H9 (cell line): ENCODE data around the gene OAS1. TPM values are rescaled to one million over a fixed set of nuclear protein-coding genes. Genes with fewer than 3 reads are reported as not detected.

ENCODE experiments used
- DNase-seq: peaks from one replicate; pipeline ENCODE4 v3.0.0-alpha.2; 2017
- H2AFZ ChIP-seq: one replicate; pipeline ENCODE4 v1.6.1; 2013; ENCODE audit warnings: mild to moderate bottlenecking, low read length, control low read depth, moderate library complexity
- H2AK5ac ChIP-seq: 2 replicates; pipeline ENCODE4 v1.6.1; 2013; ENCODE audit warnings: low read length, control low read depth, mixed read lengths; ENCODE audit not compliant: insufficient read length
- H2BK120ac ChIP-seq: one replicate; pipeline ENCODE4 v1.6.1; 2013; ENCODE audit warnings: low read depth, mild to moderate bottlenecking, low read length, control low read depth, inconsistent platforms; ENCODE audit not compliant: poor library complexity, severe bottlenecking
- H2BK12ac ChIP-seq: 2 replicates; pipeline ENCODE4 v1.6.1; 2013; ENCODE audit warnings: low read length, control low read depth, mixed read lengths, low read depth; ENCODE audit not compliant: insufficient read length
- H2BK15ac ChIP-seq: 2 replicates; pipeline ENCODE4 v1.6.1; 2013; ENCODE audit warnings: low read depth, low read length, control low read depth
- H2BK20ac ChIP-seq: one replicate; pipeline ENCODE4 v1.6.1; 2013; ENCODE audit warnings: low read depth, mild to moderate bottlenecking, low read length, control low read depth, inconsistent platforms; ENCODE audit not compliant: poor library complexity, severe bottlenecking
- H2BK5ac ChIP-seq: 2 replicates; pipeline ENCODE4 v1.6.1; 2013; ENCODE audit warnings: low read length, control low read depth, mixed read lengths; ENCODE audit not compliant: insufficient read length
- H3K14ac ChIP-seq: 2 replicates; pipeline ENCODE4 v1.6.1; 2013; ENCODE audit warnings: low read length, control low read depth; ENCODE audit not compliant: insufficient read depth
- H3K18ac ChIP-seq: 2 replicates; pipeline ENCODE4 v1.6.1; 2013; ENCODE audit warnings: low read depth, mild to moderate bottlenecking, mixed read lengths, low read length, control low read depth; ENCODE audit not compliant: insufficient read length
- H3K23ac ChIP-seq: 2 replicates; pipeline ENCODE4 v1.6.1; 2013; ENCODE audit warnings: low read length, control low read depth, mixed read lengths, low read depth; ENCODE audit not compliant: insufficient read length
- H3K23me2 ChIP-seq: 2 replicates; pipeline ENCODE4 v1.6.1; 2013; ENCODE audit warnings: low read depth, mild to moderate bottlenecking, mixed read lengths, low read length, control low read depth; ENCODE audit not compliant: insufficient read length, poor library complexity, severe bottlenecking
- H3K27ac ChIP-seq: 2 replicates; pipeline ENCODE4 v1.5.1; 2013; ENCODE audit warnings: low read length, control low read depth, mixed read lengths, low read depth; ENCODE audit not compliant: insufficient read length
- H3K27me3 ChIP-seq: 2 replicates; pipeline ENCODE4 v1.6.1; 2013; ENCODE audit warnings: low read length, control low read depth, inconsistent platforms; ENCODE audit not compliant: insufficient read depth
- H3K4ac ChIP-seq: 2 replicates; pipeline ENCODE4 v1.6.1; 2013; ENCODE audit warnings: low read depth, mild to moderate bottlenecking, control low read depth, inconsistent platforms, low read length, moderate library complexity
- H3K4me1 ChIP-seq: 2 replicates; pipeline ENCODE4 v1.6.1; 2013; ENCODE audit warnings: low read length, control low read depth, inconsistent platforms; ENCODE audit not compliant: insufficient read depth
- H3K4me2 ChIP-seq: 2 replicates; pipeline ENCODE4 v1.6.1; 2013; ENCODE audit warnings: low read length, control low read depth, mixed read lengths; ENCODE audit not compliant: insufficient read length, insufficient read depth
- H3K56ac ChIP-seq: 2 replicates; pipeline ENCODE4 v1.6.1; 2013; ENCODE audit warnings: low read depth, mild to moderate bottlenecking, mixed read lengths, low read length, control low read depth; ENCODE audit not compliant: insufficient read length
- H3K79me1 ChIP-seq: 2 replicates; pipeline ENCODE4 v1.6.1; 2013; ENCODE audit warnings: low read depth, mild to moderate bottlenecking, moderate library complexity, low read length, control low read depth, inconsistent platforms; ENCODE audit not compliant: insufficient read depth, poor library complexity, severe bottlenecking
- H3K79me2 ChIP-seq: 2 replicates; pipeline ENCODE4 v1.6.1; 2013; ENCODE audit warnings: low read length, control low read depth, inconsistent platforms; ENCODE audit not compliant: insufficient read depth
- H3K9ac ChIP-seq: 2 replicates; pipeline ENCODE4 v1.6.1; 2013; ENCODE audit warnings: low read length, control low read depth, mixed read lengths; ENCODE audit not compliant: insufficient read length; ENCODE audit errors: extremely low read depth
- H3K9me3 ChIP-seq: one replicate; pipeline ENCODE4 v1.6.1; 2013; ENCODE audit warnings: low read depth, low read length, inconsistent platforms; ENCODE audit not compliant: control insufficient read depth
- H3T11ph ChIP-seq: one replicate; pipeline ENCODE4 v1.6.1; 2013; ENCODE audit warnings: mild to moderate bottlenecking, low read length, control low read depth, inconsistent platforms
- H4K20me1 ChIP-seq: one replicate; pipeline ENCODE4 v1.6.1; 2013; ENCODE audit not compliant: control insufficient read depth, insufficient read length, insufficient read depth
- H4K5ac ChIP-seq: 2 replicates; pipeline ENCODE4 v1.6.1; 2013; ENCODE audit warnings: low read depth, mild to moderate bottlenecking, mixed read lengths, low read length, control low read depth; ENCODE audit not compliant: insufficient read length
- H4K8ac ChIP-seq: replicated peaks from 2 replicates; pipeline ENCODE4 v1.6.1; 2013; ENCODE audit warnings: low read length, control low read depth, mixed read lengths, low read depth; ENCODE audit not compliant: insufficient read length
- H4K91ac ChIP-seq: 2 replicates; pipeline ENCODE4 v1.6.1; 2013; ENCODE audit warnings: low read depth, mild to moderate bottlenecking, moderate library complexity, mixed read lengths, low read length, control low read depth; ENCODE audit not compliant: insufficient read length
- H3K27ac Mint-ChIP-seq, 3 experiments: 2 replicates in 2 of 3; 3 replicates in 1 of 3; pipeline ENCODE4 v1.8.0; 2020 to 2021; ENCODE audit warnings: mixed read lengths in 3 of 3, mild to moderate bottlenecking in 1 of 3, moderate library complexity in 1 of 3
- H3K27me3 Mint-ChIP-seq: 2 replicates; pipeline ENCODE4 v1.8.0; 2021; ENCODE audit warnings: low read depth, mild to moderate bottlenecking, moderate library complexity, mixed read lengths
- H3K36me3 Mint-ChIP-seq, 3 experiments: 2 replicates in 2 of 3; 3 replicates in 1 of 3; pipeline ENCODE4 v1.8.0; 2020 to 2021; ENCODE audit warnings: low read depth in 3 of 3, mixed read lengths in 3 of 3; ENCODE audit not compliant: insufficient read depth in 1 of 3
- H3K4me1 Mint-ChIP-seq, 2 experiments: 2 replicates each; pipeline ENCODE4 v1.8.0; 2020; ENCODE audit warnings: mixed read lengths in 2 of 2
- H3K4me3 Mint-ChIP-seq, 2 experiments: 2 replicates in 1 of 2; 3 replicates in 1 of 2; pipeline ENCODE4 v1.8.0; 2020 to 2021; ENCODE audit warnings: mild to moderate bottlenecking in 2 of 2, mixed read lengths in 2 of 2, moderate library complexity in 1 of 2
- H3K9me3 Mint-ChIP-seq, 2 experiments: 2 replicates in 1 of 2; 3 replicates in 1 of 2; pipeline ENCODE4 v1.8.0; 2020; ENCODE audit warnings: mild to moderate bottlenecking in 2 of 2, mixed read lengths in 2 of 2, moderate library complexity in 1 of 2
- CTCF ChIP-seq: fragments of 200-600 bp; sonication (generic); conservative IDR thresholded peaks from 3 replicates; pipeline ENCODE4 v1.8.0; 2021; ENCODE audit warnings: antibody characterized with exemption, mild to moderate bottlenecking
- WGBS: extraction: QIAGEN DNeasy Blood & Tissue Kit; methylation state at CpG from one replicate; pipeline ENCODE4 v1.1.7; 2013; ENCODE audit warnings: missing lambda C conversion rate, low lambda C conversion rate, mixed read lengths; ENCODE audit not compliant: insufficient read length; ENCODE audit errors: extremely low coverage; 5-methylcytosine and 5-hydroxymethylcytosine counted together
- total RNA-seq: library from RNA; stranded (reverse); gene quantifications from 2 replicates; pipeline ENCODE4 v1.2.1, GENCODE V29; 2021

The OAS1 gene
- total RNA-seq, 1 experiment from 2014 or later: not detected

GRCh38 chr12:112898380-112898779, 8.4 kb upstream of the OAS1 start:
- no peak overlapping the region for H3K56ac ChIP-seq
- H3K23me2 ChIP-seq: no peaks in the 10 kb centered on the region
- no peak overlapping the region for H2BK120ac ChIP-seq
- no peak for DNase-seq
- no peak for TF ChIP-seq CTCF
- H3K27ac ChIP-seq: no peak overlapping the region
- H3T11ph ChIP-seq: no peak overlapping the region
- H3K36me3 Mint-ChIP-seq: no peaks in the 10 kb centered on the region; a peak in 2 of 7 replicates
- no peak overlapping the region for H2BK15ac ChIP-seq
- no peaks in the 10 kb centered on the region for H4K20me1 ChIP-seq
- H3K18ac ChIP-seq: no peak overlapping the region
- H3K9ac ChIP-seq: no peak overlapping the region
- no peaks in the 10 kb centered on the region for H3K9me3 ChIP-seq
- H2BK20ac ChIP-seq: no peak overlapping the region
- no peak overlapping the region for H3K23ac ChIP-seq
- H3K4me3 Mint-ChIP-seq: no peak overlapping the region; a peak in 1 of 5 replicates
- whole genome bisulfite sequencing: 100% methylated on average over 1 of the region's 6 CpGs
- H3K4me2 ChIP-seq: no peak overlapping the region
- H2BK12ac ChIP-seq: no peak overlapping the region
- no peak overlapping the region for H3K4ac ChIP-seq
- no peak overlapping the region for H4K8ac ChIP-seq
- H3K14ac ChIP-seq: no peak overlapping the region
- H3K27me3 Mint-ChIP-seq: peaks cover 18% of the 10 kb centered on the region
- H3K4me1 Mint-ChIP-seq: no peaks in the 10 kb centered on the region
- H2AK5ac ChIP-seq: no peak overlapping the region
- H3K9me3 Mint-ChIP-seq: peaks cover 3 to 7% of the 10 kb centered on the region in 2 experiments; a peak in 3 of 5 replicates
- no peaks in the 10 kb centered on the region for H3K4me1 ChIP-seq
- no peak overlapping the region for H4K5ac ChIP-seq
- H3K79me2 ChIP-seq: no peaks in the 10 kb centered on the region
- no peaks in the 10 kb centered on the region for H3K27me3 ChIP-seq
- H2AFZ ChIP-seq: no peak overlapping the region
- no peak overlapping the region for H2BK5ac ChIP-seq
- no peak overlapping the region for H4K91ac ChIP-seq
- H3K79me1 ChIP-seq: no peaks in the 10 kb centered on the region
- H3K27ac Mint-ChIP-seq: no peak overlapping the region
